ENCODE data around the gene GALNS.

GALNS gene

DNA sequence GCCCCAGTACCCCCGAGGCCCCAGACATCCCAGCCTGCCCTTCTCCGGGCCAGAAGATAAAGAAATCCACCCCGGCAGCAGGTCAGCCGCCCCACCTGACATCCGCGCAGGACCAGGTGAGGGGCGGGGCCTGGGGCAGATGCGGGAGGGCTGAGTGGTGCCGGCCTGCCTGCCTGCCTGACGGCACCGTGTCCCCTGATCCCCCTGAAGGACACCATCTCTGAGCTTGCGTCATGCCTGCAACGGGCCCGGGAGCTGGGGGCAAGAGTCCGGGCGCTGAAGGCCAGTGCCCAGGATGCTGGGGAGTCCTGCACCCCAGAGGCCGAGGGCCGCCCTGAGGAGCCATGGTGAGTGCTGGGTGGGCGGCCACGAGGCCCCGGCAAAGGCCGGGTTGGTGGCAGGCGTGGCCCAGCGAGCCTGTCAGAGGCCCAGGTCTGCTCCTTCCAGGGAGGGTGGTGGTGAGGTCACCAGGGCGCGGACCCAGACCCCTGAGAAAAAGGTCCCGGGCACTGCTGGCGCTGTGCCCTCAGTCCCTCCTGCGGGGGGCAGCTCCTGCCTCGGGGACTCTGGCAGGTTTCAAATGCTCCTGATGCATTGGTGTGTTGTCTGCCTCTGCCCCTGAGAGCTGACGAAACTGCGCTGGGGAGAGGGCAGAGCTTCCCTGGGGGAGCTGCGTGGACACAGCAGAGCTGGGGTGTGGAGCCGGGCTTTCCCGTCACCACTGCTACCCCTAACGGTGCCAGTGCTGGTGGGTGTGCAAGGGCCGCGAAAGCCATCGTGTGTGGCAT lies 52.0 kb downstream of the GALNS start:
- Mint-ChIP-seq H3K27ac (no peak overlapping the region), H3K9me3 (no peaks in the 10 kb centered on the region), H3K4me1 (ENCODE audit: low read depth) (peaks cover 50% of the 10 kb centered on the region), H3K36me3 (ENCODE audit: low read depth) (peaks cover 26% of the 10 kb centered on the region), H3K4me3 (peak overlapping the region; percentile 60), H3K27me3 (peaks cover 10% of the 10 kb centered on the region)
- intact Hi-C loops (cut with micrococcal nuclease): no loop called here

DNA sequence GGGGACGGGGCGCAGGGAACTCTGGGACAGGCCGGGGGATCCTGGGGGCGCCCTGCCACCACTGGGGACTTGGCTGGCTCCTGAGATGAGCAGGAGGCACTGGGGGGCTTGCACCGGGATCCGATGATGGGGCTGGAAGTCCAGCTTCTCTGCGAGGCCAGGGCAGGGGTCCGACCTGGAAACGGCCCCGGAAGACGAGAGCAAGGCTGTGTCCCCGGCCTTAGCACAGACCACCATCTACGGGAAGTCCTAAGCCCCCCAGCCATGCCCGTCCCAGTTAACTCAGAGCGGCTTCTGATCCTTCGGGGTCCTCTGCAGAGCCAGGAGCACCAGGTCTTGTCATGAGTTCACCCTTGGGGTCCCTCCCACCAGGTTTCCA lies 52.6 kb downstream of the GALNS start:
- Mint-ChIP-seq H3K4me1 (ENCODE audit: low read depth) (peaks cover 47% of the 10 kb centered on the region), H3K36me3 (ENCODE audit: low read depth) (peaks cover 20% of the 10 kb centered on the region), H3K27me3 (peaks cover 10% of the 10 kb centered on the region), H3K9me3 (no peaks in the 10 kb centered on the region), H3K4me3 (peak overlapping the region; percentile 60), H3K27ac (no peak overlapping the region)
- intact Hi-C loops (cut with micrococcal nuclease): no loop called here

DNA sequence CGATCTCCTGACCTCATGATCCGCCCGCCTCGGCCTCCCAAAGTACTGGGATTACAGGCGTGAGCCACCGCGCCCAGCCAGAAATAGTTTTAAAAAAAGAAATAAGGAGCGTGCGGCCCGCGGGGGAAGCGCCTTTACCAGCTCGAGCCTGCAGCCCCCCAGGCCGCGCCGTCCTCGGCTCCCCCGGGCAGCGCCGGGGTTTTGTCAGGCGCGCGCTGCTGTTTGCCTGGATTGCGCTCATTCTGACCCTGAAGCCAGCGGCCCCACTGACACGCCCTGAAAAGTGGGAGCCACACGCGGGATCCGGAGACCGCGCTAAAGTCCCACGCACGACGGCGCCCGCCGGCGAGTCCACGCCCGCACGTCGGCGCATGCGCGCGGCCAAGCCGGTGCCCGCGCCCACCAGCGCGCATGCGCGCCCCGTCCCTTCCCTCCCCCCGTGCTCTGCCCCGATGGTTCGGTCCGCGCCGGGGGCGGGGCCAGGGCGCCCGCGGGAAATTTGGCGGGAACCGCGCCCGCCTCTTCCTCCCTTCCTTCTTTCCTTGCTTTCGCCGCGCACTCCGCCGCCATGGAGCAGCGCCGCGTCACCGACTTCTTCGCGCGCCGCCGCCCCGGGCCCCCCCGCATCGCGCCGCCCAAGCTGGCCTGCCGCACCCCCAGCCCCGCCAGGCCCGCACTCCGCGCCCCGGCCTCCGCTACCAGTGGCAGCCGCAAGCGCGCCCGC lies 53.3 kb downstream of the GALNS start, which contains the start of gene CDT1:
Gene CDT1 (plus strand): TSS at position 526 of the 724 bp plus-strand sequence. CDS start 43 bp downstream, at position 569.
- H3K27ac Mint-ChIP-seq: peak within 1 kb of the TSS; percentile 79
- H3K9me3 Mint-ChIP-seq: no peaks in the 10 kb centered on the region
- intact Hi-C loops (cut with micrococcal nuclease): no loop called here
- H3K27me3 Mint-ChIP-seq: peaks cover 10% of the 10 kb centered on the region
- H3K36me3 Mint-ChIP-seq (ENCODE audit: low read depth): peaks cover 13% of the 10 kb centered on the region
- peaks cover 42% of the 10 kb centered on the region for H3K4me1 Mint-ChIP-seq (ENCODE audit: low read depth)
- H3K4me3 Mint-ChIP-seq: peak within 1 kb of the TSS; percentile 78

- H3K36me3 Mint-ChIP-seq (ENCODE audit: low read depth): no peaks in the 10 kb centered on the region
- intact Hi-C loops (cut with micrococcal nuclease): no loop called here
- no peak overlapping the region for H3K4me3 Mint-ChIP-seq
- peaks cover 39% of the 10 kb centered on the region for H3K4me1 Mint-ChIP-seq (ENCODE audit: low read depth)
- H3K27me3 Mint-ChIP-seq: peaks cover 10% of the 10 kb centered on the region
- H3K9me3 Mint-ChIP-seq: no peaks in the 10 kb centered on the region
- H3K27ac Mint-ChIP-seq: peak overlapping the region; percentile 22
Observed at GRCh38 chr16:88800277-88800592, 56.5 kb downstream of the GALNS start.

- H3K27me3 Mint-ChIP-seq: peaks cover 10% of the 10 kb centered on the region
- no peak overlapping the region for H3K27ac Mint-ChIP-seq
- intact Hi-C loops (cut with micrococcal nuclease): no loop called here
- no peaks in the 10 kb centered on the region for H3K9me3 Mint-ChIP-seq
- H3K4me1 Mint-ChIP-seq (ENCODE audit: low read depth): peaks cover 39% of the 10 kb centered on the region
- no peaks in the 10 kb centered on the region for H3K36me3 Mint-ChIP-seq (ENCODE audit: low read depth)
- H3K4me3 Mint-ChIP-seq: no peak overlapping the region
Observed at GRCh38 chr16:88799569-88800276, 57.0 kb downstream of the GALNS start.

- peaks cover 35% of the 10 kb centered on the region for H3K4me1 Mint-ChIP-seq (ENCODE audit: low read depth)
- no peak overlapping the region for H3K4me3 Mint-ChIP-seq
- no peak overlapping the region for H3K27ac Mint-ChIP-seq
- intact Hi-C loops (cut with micrococcal nuclease): no loop called here
- no peaks in the 10 kb centered on the region for H3K9me3 Mint-ChIP-seq
- no peaks in the 10 kb centered on the region for H3K36me3 Mint-ChIP-seq (ENCODE audit: low read depth)
- peaks cover 10% of the 10 kb centered on the region for H3K27me3 Mint-ChIP-seq
Observed at GRCh38 chr16:88798772-88799455, 57.8 kb downstream of the GALNS start.

GRCh38 chr16:88798073-88798472 lies 58.7 kb downstream of the GALNS start:
- Mint-ChIP-seq H3K9me3 (no peaks in the 10 kb centered on the region), H3K27ac (no peak overlapping the region), H3K4me3 (no peak overlapping the region), H3K36me3 (ENCODE audit: low read depth) (no peaks in the 10 kb centered on the region), H3K27me3 (peaks cover 14% of the 10 kb centered on the region), H3K4me1 (ENCODE audit: low read depth) (peaks cover 42% of the 10 kb centered on the region)
- intact Hi-C loops (cut with micrococcal nuclease): no loop called here

DNA sequence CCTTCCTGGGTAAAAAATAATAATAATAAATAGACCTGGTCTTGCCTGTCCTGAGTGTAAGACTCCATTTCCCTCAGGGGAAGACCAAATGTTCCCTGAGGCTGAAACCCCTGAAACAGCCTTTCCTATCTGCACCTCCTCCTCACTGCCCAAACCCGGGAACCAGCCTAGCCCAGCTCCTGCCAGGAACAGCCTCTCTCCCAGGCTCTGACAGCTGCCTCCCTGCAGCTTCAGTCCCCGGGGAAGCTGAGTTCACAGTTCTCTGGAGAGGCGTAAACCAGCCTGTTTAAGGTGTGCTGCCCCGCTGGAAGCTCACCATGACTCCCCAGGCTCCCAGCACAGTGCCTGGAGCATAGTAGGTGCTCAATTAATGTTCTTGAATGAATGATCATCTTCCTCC lies 60.5 kb downstream of the GALNS start:
- Mint-ChIP-seq H3K36me3 (ENCODE audit: low read depth) (no peaks in the 10 kb centered on the region), H3K4me3 (no peak overlapping the region), H3K27ac (no peak overlapping the region), H3K4me1 (ENCODE audit: low read depth) (peaks cover 59% of the 10 kb centered on the region), H3K27me3 (peaks cover 20% of the 10 kb centered on the region), H3K9me3 (no peaks in the 10 kb centered on the region)
- intact Hi-C loops (cut with micrococcal nuclease): no loop called here

DNA sequence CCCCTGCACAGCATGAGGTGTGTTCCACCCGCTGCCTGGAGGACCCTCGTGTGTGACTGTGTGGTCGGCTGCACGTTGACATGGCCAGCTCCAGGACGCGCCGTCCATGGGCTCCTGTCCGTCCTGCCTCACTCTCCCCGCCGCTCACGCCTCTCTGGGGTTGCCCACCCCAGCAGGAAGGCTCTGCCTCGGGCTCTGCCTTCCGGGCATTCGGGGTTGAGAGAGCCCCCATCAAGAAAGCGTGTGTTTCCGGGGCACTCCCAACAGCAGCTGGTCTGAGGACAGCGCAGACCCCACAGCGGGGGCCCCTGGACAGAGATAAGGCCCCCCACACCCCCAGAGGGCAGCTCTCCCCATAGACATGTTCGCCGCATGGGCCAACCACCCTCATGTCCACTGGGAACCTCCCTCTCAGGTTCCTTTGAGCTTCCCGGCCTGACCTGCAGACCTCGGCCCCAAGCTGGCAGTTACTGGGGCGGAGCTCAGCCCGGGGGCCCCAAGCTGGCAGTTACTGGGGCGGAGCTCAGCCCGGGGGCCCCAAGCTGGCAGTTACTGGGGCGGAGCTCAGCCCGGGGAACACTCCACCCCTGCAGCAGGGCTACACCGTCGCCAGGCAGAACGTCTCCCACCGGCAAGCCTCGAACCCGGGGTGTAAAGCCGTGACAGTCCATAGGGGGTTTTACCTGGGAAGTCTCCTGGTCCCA lies 63.3 kb downstream of the GALNS start:
- no peak overlapping the region for H3K27ac Mint-ChIP-seq
- H3K4me1 Mint-ChIP-seq (ENCODE audit: low read depth): peaks cover 59% of the 10 kb centered on the region
- no peak overlapping the region for H3K4me3 Mint-ChIP-seq
- H3K9me3 Mint-ChIP-seq: no peaks in the 10 kb centered on the region
- intact Hi-C loops (cut with micrococcal nuclease): no loop called here
- no peaks in the 10 kb centered on the region for H3K36me3 Mint-ChIP-seq (ENCODE audit: low read depth)
- H3K27me3 Mint-ChIP-seq: peaks cover 10% of the 10 kb centered on the region

DNA sequence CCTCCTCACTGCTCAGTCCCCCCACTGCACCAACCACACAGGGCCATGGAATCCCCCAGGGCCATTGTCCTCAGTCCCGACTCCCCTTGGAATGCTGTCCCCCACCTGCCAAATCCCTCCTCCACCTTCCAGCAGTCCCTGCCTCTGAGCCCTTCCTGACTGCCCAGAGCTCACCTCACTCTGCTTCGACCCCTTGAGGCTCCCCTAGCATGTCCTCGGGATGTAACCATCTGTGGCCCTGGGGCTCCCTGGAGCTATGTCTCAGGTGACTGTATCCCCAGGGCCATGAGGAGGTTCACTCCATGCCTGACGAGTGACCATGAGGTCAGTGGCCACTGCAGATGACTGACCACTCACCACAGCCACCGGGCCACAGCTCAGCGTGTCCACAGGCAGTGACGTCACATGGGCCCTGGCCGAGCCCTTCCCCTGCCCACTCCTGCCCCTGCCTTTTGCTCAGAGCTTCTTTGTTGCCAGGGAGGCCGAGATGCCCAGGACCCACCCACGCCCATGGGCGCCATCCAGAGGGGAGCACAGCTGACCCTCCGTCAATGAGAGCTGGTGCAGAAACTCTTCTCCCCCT lies 64.0 kb downstream of the GALNS start:
- Mint-ChIP-seq H3K4me1 (ENCODE audit: low read depth) (peaks cover 59% of the 10 kb centered on the region), H3K4me3 (no peak overlapping the region), H3K27me3 (peaks cover 10% of the 10 kb centered on the region), H3K9me3 (no peaks in the 10 kb centered on the region), H3K27ac (peak overlapping the region; percentile 25), H3K36me3 (ENCODE audit: low read depth) (no peaks in the 10 kb centered on the region)
- intact Hi-C loops (cut with micrococcal nuclease): no loop called here

DNA sequence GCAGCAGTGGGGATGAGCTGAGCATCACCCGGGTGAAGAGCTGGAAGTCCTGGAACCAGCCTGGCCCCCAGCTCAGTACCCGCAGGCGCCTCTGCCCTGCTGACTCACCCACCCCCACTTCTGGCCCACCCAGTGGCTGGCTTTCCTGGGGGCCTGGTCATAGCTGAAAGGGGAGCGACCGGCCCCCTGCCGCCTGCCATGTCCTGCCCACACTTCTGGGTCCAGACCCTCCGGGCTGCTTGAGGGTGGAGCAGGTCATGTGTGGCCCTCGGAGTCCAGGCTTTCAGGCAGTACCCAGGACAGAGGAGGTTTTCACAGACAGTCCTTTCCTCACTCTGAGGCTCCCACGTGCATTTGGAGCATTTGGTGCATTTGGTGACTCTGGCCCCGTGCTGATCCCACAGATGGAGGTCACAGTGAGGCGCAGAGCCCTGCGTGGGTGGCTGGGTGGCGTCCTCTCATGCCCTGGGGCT lies 64.6 kb downstream of the GALNS start:
- peak overlapping the region; percentile 25 for H3K27ac Mint-ChIP-seq
- H3K4me3 Mint-ChIP-seq: no peak overlapping the region
- H3K4me1 Mint-ChIP-seq (ENCODE audit: low read depth): peaks cover 59% of the 10 kb centered on the region

DNA sequence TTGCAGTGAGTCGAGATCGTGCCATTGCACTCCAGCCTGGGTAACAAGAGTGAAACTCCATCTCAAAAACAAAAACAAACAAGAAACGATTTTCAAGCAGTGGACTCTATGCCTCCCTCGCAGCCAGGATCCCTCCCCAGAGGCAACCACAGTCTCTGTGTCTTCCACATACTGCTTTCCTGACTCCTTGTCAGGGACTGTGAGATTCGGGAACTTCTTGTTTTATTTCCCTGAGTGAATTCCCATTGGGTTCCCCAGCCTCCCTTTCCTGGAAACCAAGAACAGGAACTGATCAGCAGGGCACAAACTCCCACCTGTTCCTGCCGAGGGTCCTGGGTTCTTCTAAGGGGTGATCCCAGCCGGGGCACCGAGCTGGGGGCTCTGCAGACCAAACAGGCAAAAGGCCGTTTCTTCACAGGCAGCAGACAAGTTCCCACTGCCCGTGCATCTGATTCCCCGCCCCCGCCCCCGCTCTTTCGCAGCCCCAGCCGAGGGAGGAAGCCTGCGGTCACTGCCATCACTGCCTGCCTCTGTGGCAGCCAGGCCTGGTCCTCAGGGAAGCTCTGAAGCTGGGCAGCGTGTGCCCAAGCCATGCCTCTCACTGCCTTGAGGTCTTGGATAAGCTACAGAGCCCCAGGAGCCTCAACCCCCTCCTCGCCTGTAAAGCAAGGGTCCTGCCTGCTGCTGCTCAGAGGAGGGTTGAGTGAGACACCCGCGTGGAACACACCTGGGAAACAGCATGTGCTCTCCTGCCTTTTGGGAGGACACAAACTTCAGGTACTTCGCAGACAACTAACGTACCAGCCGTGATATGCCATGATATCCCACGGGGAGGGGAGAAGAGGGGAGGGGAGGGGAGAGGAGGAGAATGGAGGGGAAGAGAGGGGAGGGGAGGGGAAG lies 66.2 kb downstream of the GALNS start:
- peak overlapping the region; percentile 55 for H3K4me3 Mint-ChIP-seq
- no peaks in the 10 kb centered on the region for H3K9me3 Mint-ChIP-seq
- H3K27ac Mint-ChIP-seq: peak overlapping the region; percentile 88
- H3K36me3 Mint-ChIP-seq (ENCODE audit: low read depth): no peaks in the 10 kb centered on the region
- peaks cover 10% of the 10 kb centered on the region for H3K27me3 Mint-ChIP-seq
- peaks cover 55% of the 10 kb centered on the region for H3K4me1 Mint-ChIP-seq (ENCODE audit: low read depth)
- intact Hi-C loops (cut with micrococcal nuclease): no loop called here

More for the DNA sequence above, 64.6 kb downstream of the GALNS start:
- intact Hi-C loops (cut with micrococcal nuclease): no loop called here
- Mint-ChIP-seq H3K9me3 (no peaks in the 10 kb centered on the region), H3K27me3 (peaks cover 10% of the 10 kb centered on the region), H3K36me3 (ENCODE audit: low read depth) (no peaks in the 10 kb centered on the region)
